ENCODE measurements around the gene ATAD1.

DNA sequence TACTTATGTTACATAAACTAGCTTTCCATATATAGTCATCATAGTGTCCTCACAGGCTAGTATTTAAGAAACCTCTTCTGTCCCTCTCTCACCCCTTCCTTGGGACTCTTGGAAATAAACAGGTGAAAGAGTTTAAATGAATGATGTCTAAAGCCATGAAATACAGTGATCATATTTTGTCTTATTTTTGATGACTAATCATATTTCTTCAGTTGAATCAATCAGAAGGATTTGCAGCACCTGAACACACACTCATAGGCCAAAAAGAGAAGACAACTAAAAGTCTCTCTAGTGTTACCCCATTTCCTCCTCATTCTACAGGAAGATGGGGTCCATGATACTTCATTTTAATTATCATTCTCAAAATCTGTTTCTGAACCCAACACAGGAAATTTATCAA lies 8.6 kb upstream of the ATAD1 start:
- TF ChIP-seq, protein P1, sequence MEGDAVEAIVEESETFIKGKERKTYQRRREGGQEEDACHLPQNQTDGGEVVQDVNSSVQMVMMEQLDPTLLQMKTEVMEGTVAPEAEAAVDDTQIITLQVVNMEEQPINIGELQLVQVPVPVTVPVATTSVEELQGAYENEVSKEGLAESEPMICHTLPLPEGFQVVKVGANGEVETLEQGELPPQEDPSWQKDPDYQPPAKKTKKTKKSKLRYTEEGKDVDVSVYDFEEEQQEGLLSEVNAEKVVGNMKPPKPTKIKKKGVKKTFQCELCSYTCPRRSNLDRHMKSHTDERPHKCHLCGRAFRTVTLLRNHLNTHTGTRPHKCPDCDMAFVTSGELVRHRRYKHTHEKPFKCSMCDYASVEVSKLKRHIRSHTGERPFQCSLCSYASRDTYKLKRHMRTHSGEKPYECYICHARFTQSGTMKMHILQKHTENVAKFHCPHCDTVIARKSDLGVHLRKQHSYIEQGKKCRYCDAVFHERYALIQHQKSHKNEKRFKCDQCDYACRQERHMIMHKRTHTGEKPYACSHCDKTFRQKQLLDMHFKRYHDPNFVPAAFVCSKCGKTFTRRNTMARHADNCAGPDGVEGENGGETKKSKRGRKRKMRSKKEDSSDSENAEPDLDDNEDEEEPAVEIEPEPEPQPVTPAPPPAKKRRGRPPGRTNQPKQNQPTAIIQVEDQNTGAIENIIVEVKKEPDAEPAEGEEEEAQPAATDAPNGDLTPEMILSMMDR (IDR thresholded peaks at IDR 0.05; ENCODE audit: low read length), result no peak
- TF ChIP-seq EZH2 (IDR thresholded peaks at IDR 0.05; ENCODE audit: borderline replicate concordance, low read length), result no peak

Data from OCI-LY1 (cell line).